ENCODE measurements around the gene DVL2.

GRCh38 chr17:7232114-7232513 is 2.2 kb downstream of the DVL2 start:
- TF ChIP-seq POLR2AphosphoS5 (IDR thresholded peaks at IDR 0.05) (no peak), CTCF (IDR thresholded peaks at IDR 0.05) (no peak), EP300 (IDR thresholded peaks at IDR 0.05) (no peak)

Measured in suprapubic skin (tissue), 4 donors.